Vagina (tissue), 2 donors: ENCODE measurements around the gene UNKL. TPM values are rescaled to one million over a fixed set of nuclear protein-coding genes. Genes with fewer than 3 reads are reported as not detected.
A peak's percentile ranks its signal among the peaks of the same experiment; 100 is the strongest.
"Not testable (repeated sequence)": the region's sequence is repeated elsewhere in the genome, so short reads cannot be mapped to it uniquely, and the experiment has no call there.

Experiments
- DNase-seq, 2 donors: peaks; one replicate each; pipeline ENCODE4 v3.0.0-alpha.2; 2017; ENCODE audit errors: extremely low spot score in 2 of 2
- H3K27ac ChIP-seq: fragments of 200-600 bp; sonication (generic); one replicate; pipeline ENCODE4 v1.5.1; 2019
- H3K27me3 ChIP-seq: fragments of 200-600 bp; sonication (generic); one replicate; pipeline ENCODE4 v1.5.1; 2019
- H3K36me3 ChIP-seq, 2 donors: fragments of 200-600 bp; sonication (generic); one replicate each; pipeline ENCODE4 v1.5.1; 2017 to 2019
- H3K4me1 ChIP-seq: fragments of 200-600 bp; sonication (generic); one replicate; pipeline ENCODE4 v1.5.1; 2019
- H3K4me3 ChIP-seq, 2 donors: fragments of 200-600 bp; sonication (generic); 1 replicate in 1 of 2; 2 replicates in 1 of 2; pipeline ENCODE4 v1.5.1; 2016 to 2019
- H3K9me3 ChIP-seq: fragments of 200-600 bp; sonication (generic); one replicate; pipeline ENCODE4 v1.5.1; 2019
- CTCF ChIP-seq, 3 experiments: fragments of 450-650 bp in 2 of 3; fragments of 200-600 bp in 1 of 3; sonication (generic) in 1 of 3; IDR thresholded peaks; one replicate each; pipeline ENCODE4 v1.5.1; 2017 to 2019; ENCODE audit warnings: antibody characterized with exemption in 3 of 3, mild to moderate bottlenecking in 2 of 3, moderate library complexity in 2 of 3
- POLR2A ChIP-seq, 2 donors: fragments of 450-650 bp; IDR thresholded peaks; one replicate each; pipeline ENCODE4 v1.6.1; 2017; ENCODE audit warnings: antibody characterized with exemption in 2 of 2, mild to moderate bottlenecking in 2 of 2, moderate library complexity in 2 of 2
- POLR2AphosphoS5 ChIP-seq, 2 donors: sonication (generic); formaldehyde crosslinking; IDR thresholded peaks; one replicate each; pipeline ENCODE4 v1.9.0; 2017; ENCODE audit warnings: antibody characterized with exemption in 2 of 2, mild to moderate bottlenecking in 2 of 2, low read depth in 1 of 2; ENCODE audit not compliant: insufficient read depth in 1 of 2
- intact Hi-C: fragments of 100-400 bp; cut with DNase I; formaldehyde crosslinking; loops from one replicate; pipeline ENCODE4 v1.15.1; 2023
- total RNA-seq: library from RNA; depleted of rRNA; stranded (reverse); fragments of >200 nt; gene quantifications from one replicate; pipeline ENCODE4 v1.2.3, GENCODE V29; 2016

Gene UNKL
- total RNA-seq, 1 donor from 2014 or later: 32.9 TPM

- DNase-seq: no peak
- no peak overlapping the region for H3K27ac ChIP-seq
- H3K36me3 ChIP-seq: no peaks in the 10 kb centered on the region
- intact Hi-C loops: loop anchor here (5.0 kb wide), 1 partner anchor 246 kb away; no protein-coding TSS in a partner anchor
- TF ChIP-seq POLR2A (IDR thresholded peaks at IDR 0.05) (no peak), CTCF (IDR thresholded peaks at IDR 0.05) (no peak), POLR2AphosphoS5 (IDR thresholded peaks at IDR 0.05; ENCODE audit: insufficient read depth in 1 of 2, low read depth in 1 of 2) (no peak)
- no peaks in the 10 kb centered on the region for H3K9me3 ChIP-seq
- peaks cover 11% of the 10 kb centered on the region for H3K27me3 ChIP-seq
- H3K4me1 ChIP-seq: peaks cover 29% of the 10 kb centered on the region
- H3K4me3 ChIP-seq: peak overlapping the region; percentile 18 to 35
These were observed 83.4 kb downstream of the UNKL start for GRCh38 chr16:1330931-1331711.

- Histone ChIP-seq H3K27me3 (peaks cover 11% of the 10 kb centered on the region), H3K4me1 (peaks cover 29% of the 10 kb centered on the region), H3K9me3 (no peaks in the 10 kb centered on the region), H3K27ac (no peak overlapping the region), H3K36me3 (peaks cover 0 to 4% of the 10 kb centered on the region in 2 donors), H3K4me3 (no peak overlapping the region)
- intact Hi-C loops: loop anchor here (5.0 kb wide), 1 partner anchor 247 kb away; no protein-coding TSS in a partner anchor
- TF ChIP-seq POLR2AphosphoS5 (IDR thresholded peaks at IDR 0.05; ENCODE audit: insufficient read depth in 1 of 2, low read depth in 1 of 2): no peak
- no peak for TF ChIP-seq CTCF (IDR thresholded peaks at IDR 0.05)
- TF ChIP-seq POLR2A (IDR thresholded peaks at IDR 0.05): no peak
- DNase-seq: no peak
These were observed 84.1 kb downstream of the UNKL start for GRCh38 chr16:1330260-1330914.

- H3K36me3 ChIP-seq: peaks cover 0 to 18% of the 10 kb centered on the region in 2 donors
- intact Hi-C loops, H3K4me3 ChIP-seq, H3K27me3 ChIP-seq, DNase-seq, H3K27ac ChIP-seq, H3K9me3 ChIP-seq: not testable (repeated sequence)
- H3K4me1 ChIP-seq: peaks cover 24% of the 10 kb centered on the region
These were observed 85.5 kb downstream of the UNKL start for GRCh38 chr16:1328961-1329360.

GRCh38 chr16:1328136-1328535, 86.4 kb downstream of the UNKL start:
- DNase-seq, H3K4me3 ChIP-seq, H3K27ac ChIP-seq, H3K27me3 ChIP-seq, intact Hi-C loops, H3K9me3 ChIP-seq: not testable (repeated sequence)
- Histone ChIP-seq H3K36me3 (peaks cover 0 to 26% of the 10 kb centered on the region in 2 donors), H3K4me1 (peaks cover 18% of the 10 kb centered on the region)

GRCh38 chr16:1327619-1327947, 86.9 kb downstream of the UNKL start:
- Histone ChIP-seq H3K36me3 (peaks cover 0 to 30% of the 10 kb centered on the region in 2 donors), H3K9me3 (no peaks in the 10 kb centered on the region), H3K4me1 (peaks cover 12% of the 10 kb centered on the region), H3K4me3 (no peak overlapping the region), H3K27me3 (no peaks in the 10 kb centered on the region), H3K27ac (no peak overlapping the region)
- no peak for DNase-seq
- TF ChIP-seq POLR2A (IDR thresholded peaks at IDR 0.05): no peak
- intact Hi-C loops: no loop called here

- no peak for DNase-seq
- Histone ChIP-seq H3K4me3 (no peak overlapping the region), H3K9me3 (no peaks in the 10 kb centered on the region), H3K36me3 (peaks cover 0 to 35% of the 10 kb centered on the region in 2 donors), H3K27ac (no peak overlapping the region), H3K4me1 (peaks cover 7% of the 10 kb centered on the region), H3K27me3 (no peaks in the 10 kb centered on the region)
- intact Hi-C loops: no loop called here
- TF ChIP-seq POLR2A (IDR thresholded peaks at IDR 0.05): no peak
- TF ChIP-seq POLR2AphosphoS5 (IDR thresholded peaks at IDR 0.05; ENCODE audit: insufficient read depth in 1 of 2, low read depth in 1 of 2): no peak
- TF ChIP-seq CTCF (IDR thresholded peaks at IDR 0.05): no peak
These were observed 87.4 kb downstream of the UNKL start for GRCh38 chr16:1326946-1327618.
